Central memory CD8-positive, alpha-beta T cell (primary cell): Measurements from ENCODE around the gene DLX1.

ENCODE experiments used
- ATAC-seq: fragments of 150-1000 bp; cut with Tn5 transposase; replicated peaks from 2 replicates; pipeline ENCODE4 v1.10.0; 2022; ENCODE audit warnings: mild to moderate bottlenecking, moderate FRiP score, moderate number of reproducible peaks; ENCODE audit not compliant: poor library complexity, severe bottlenecking; ENCODE audit errors: extremely low read depth
- DNase-seq, 2 donors: peaks; one replicate each; pipeline ENCODE4 v3.0.0; 2021; ENCODE audit warnings: low spot score in 2 of 2
- H3K27ac Mint-ChIP-seq: one replicate; pipeline ENCODE4 v1.8.0; 2022; ENCODE audit warnings: low read depth, mild to moderate bottlenecking, moderate library complexity, mixed read lengths
- H3K27me3 Mint-ChIP-seq: one replicate; pipeline ENCODE4 v1.8.0; 2022; ENCODE audit warnings: mixed read lengths
- H3K36me3 Mint-ChIP-seq: one replicate; pipeline ENCODE4 v1.8.0; 2022; ENCODE audit warnings: mild to moderate bottlenecking, moderate library complexity, mixed read lengths; ENCODE audit not compliant: insufficient read depth
- H3K4me1 Mint-ChIP-seq: one replicate; pipeline ENCODE4 v1.8.0; 2022; ENCODE audit warnings: mixed read lengths
- H3K4me3 Mint-ChIP-seq: one replicate; pipeline ENCODE4 v1.8.0; 2022; ENCODE audit warnings: mild to moderate bottlenecking, moderate library complexity, mixed read lengths
- H3K9me3 Mint-ChIP-seq: one replicate; pipeline ENCODE4 v1.8.0; 2022; ENCODE audit warnings: mixed read lengths

DLX1 gene

DNA sequence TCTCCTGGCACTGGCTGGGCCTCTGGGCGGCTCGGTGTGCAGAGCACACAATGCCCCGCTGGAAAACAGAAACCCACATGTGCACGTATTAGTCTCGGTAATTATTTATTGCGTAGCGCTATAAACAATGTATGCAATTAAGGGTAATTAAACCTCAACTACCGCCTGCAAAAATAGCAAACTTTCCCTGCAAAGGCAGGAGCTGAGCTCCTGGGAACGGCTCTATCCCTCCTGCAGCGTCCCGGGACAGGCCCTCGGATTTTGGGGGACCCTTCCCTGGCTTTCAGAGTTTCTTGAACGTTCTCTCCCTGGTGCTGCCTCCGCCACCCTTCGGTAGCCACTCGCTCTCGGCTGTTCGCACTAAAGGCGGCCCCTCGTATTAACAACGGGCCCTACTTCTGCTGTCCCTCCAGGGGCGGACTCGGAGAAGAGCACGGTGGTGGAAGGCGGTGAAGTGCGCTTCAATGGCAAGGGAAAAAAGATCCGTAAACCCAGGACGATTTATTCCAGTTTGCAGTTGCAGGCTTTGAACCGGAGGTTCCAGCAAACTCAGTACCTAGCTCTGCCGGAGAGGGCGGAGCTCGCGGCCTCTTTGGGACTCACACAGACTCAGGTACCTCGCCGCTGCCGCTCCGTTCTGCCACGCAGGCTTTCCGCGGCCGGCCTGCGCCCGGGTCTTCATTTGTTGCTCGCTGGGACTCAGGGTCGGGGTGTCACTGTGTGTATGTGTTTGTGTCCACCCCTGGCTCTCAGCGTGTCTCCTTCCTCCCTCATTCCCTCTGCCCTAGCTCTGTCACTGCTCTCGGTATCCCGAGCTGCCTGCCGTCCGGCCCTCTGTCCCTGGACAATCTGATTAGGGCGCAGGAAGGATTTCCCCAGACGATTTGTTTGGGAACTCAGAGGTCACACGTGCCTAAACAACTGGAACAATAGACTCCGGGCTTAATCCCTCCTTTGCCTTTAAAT is 1.2 kb downstream of the DLX1 start:
- H3K4me3 Mint-ChIP-seq: peak overlapping the region; percentile 73
- H3K4me1 Mint-ChIP-seq: peaks cover 39% of the 10 kb centered on the region
- H3K9me3 Mint-ChIP-seq: no peaks in the 10 kb centered on the region
- DNase-seq: peak in 1 of 2 donors; percentile 23
- peak overlapping the region; percentile 73 for H3K27ac Mint-ChIP-seq
- H3K27me3 Mint-ChIP-seq: peaks cover 98% of the 10 kb centered on the region
- H3K36me3 Mint-ChIP-seq: peaks cover 51% of the 10 kb centered on the region
- ATAC-seq: peak; percentile 38

DNA sequence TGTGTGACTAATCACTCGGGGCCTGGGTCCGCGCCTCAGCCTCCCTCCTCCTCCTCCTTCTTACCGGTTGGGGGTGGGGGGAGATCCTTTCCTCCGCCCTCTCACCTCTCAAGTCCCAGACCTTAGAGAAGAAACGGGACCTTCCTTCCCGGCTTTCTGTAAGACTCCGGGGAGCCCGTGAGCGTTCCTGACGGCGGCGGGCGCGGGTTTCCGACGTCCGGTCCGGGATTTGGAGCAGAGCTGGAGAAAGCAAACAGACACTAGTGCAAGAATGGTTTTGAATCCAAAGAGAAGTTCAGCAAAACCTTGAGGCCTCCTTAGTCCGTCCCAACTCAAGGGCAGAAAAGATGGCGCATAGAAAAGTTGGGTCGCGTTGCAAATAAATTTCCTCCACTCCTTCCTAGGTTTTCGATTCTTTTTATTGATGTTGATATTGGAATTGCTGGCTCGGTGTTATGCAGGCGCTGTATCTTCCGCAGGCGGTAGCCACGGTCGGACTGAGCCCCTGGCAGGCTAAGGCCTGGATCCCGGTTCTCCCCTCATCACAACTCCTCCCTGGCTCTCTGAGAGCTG is 2.0 kb downstream of the DLX1 start:
- peak overlapping the region; percentile 73 for H3K4me3 Mint-ChIP-seq
- peak overlapping the region; percentile 73 for H3K27ac Mint-ChIP-seq
- ATAC-seq (no peak), DNase-seq (no peak)
- H3K4me1 Mint-ChIP-seq: peaks cover 39% of the 10 kb centered on the region
- H3K27me3 Mint-ChIP-seq: peaks cover 98% of the 10 kb centered on the region
- H3K9me3 Mint-ChIP-seq: no peaks in the 10 kb centered on the region
- peaks cover 47% of the 10 kb centered on the region for H3K36me3 Mint-ChIP-seq

DNA sequence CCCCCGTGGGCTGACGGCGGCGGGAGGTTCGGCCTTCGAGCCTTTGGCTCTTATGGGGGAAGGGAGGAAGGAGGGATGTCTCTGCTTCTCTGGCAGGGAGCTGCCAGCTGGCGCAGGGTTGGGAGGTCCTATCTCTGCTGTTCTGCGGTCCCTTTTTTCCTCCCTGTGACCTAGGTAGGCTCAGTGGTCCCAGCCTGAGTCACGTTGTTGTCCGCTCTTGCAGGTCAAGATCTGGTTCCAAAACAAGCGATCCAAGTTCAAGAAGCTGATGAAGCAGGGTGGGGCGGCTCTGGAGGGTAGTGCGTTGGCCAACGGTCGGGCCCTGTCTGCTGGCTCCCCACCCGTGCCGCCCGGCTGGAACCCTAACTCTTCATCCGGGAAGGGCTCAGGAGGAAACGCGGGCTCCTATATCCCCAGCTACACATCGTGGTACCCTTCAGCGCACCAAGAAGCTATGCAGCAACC is 2.5 kb downstream of the DLX1 start:
- peaks cover 46% of the 10 kb centered on the region for H3K36me3 Mint-ChIP-seq
- peaks cover 41% of the 10 kb centered on the region for H3K4me1 Mint-ChIP-seq
- DNase-seq: no peak
- no peaks in the 10 kb centered on the region for H3K9me3 Mint-ChIP-seq
- peak overlapping the region; percentile 73 for H3K4me3 Mint-ChIP-seq
- peaks cover 98% of the 10 kb centered on the region for H3K27me3 Mint-ChIP-seq
- H3K27ac Mint-ChIP-seq: peak overlapping the region; percentile 73
- ATAC-seq: no peak

DNA sequence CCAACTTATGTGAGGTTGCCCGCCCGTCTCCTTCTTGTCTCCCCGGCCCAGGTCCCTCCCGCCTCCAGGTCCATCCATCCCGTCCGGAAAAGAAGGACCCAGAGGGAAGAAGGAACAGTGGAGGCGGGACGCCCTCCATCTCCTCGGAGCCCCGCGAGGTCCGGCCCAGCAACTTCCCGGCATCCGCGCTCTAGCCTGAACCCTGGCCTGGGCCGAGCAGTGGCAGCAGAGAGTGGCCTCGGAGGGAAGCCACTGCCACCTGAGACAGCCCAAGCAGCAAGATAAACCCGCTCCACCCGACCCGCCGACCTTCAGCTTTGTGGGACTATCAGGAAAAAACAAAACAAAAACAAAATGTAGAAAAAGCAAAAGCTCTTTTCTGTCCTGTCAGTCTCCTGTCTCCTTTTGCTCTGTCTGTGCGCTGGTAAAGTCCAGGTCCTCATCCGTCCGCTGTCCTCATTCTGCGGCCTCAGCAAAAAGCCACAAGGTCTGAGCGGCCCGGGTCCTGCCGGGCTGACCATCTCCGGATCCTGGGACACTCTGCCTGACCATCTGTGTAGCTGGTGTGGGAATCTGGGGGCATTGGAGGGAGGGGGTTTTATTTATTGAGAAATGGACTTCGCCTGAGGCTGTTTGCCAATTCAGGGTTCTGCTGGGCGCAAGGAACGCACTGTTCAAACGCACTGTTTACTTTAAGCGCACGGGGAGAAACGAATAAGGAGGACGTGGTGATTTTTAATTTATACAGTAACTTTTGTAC is 3.1 kb downstream of the DLX1 start:
- DNase-seq: no peak
- Mint-ChIP-seq H3K27ac (peak overlapping the region; percentile 73), H3K4me3 (peak overlapping the region; percentile 73), H3K4me1 (peaks cover 41% of the 10 kb centered on the region), H3K27me3 (peaks cover 98% of the 10 kb centered on the region), H3K36me3 (peaks cover 48% of the 10 kb centered on the region), H3K9me3 (no peaks in the 10 kb centered on the region)
- no peak for ATAC-seq

DNA sequence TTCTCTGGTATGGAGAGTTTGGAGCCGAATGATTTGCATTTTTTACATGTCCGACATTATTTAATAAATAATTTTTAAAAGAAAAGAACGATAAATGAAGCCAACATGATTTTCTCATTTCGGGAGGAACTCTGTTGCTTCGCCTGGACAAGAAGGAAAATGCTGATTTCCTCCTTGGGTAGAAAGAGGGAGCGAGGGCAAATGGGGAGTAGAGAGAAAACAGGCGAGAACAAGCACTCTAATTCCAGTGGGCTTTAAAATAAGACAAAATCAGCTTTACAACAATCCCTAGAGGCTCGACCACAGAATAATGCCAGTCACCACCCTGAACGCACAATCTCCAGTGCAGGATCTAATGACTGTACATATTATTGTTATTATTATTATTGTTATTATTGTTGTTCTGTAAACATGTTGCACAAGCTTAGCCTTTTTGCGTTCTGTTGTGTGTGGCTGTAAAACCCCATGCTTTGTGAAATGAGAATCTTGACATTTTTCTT is 3.7 kb downstream of the DLX1 start:
- Mint-ChIP-seq H3K4me3 (no peak overlapping the region), H3K27me3 (peaks cover 98% of the 10 kb centered on the region), H3K4me1 (peaks cover 41% of the 10 kb centered on the region), H3K36me3 (peaks cover 44% of the 10 kb centered on the region), H3K27ac (peak overlapping the region; percentile 73), H3K9me3 (no peaks in the 10 kb centered on the region)
- no peak for DNase-seq
- ATAC-seq: no peak

DNA sequence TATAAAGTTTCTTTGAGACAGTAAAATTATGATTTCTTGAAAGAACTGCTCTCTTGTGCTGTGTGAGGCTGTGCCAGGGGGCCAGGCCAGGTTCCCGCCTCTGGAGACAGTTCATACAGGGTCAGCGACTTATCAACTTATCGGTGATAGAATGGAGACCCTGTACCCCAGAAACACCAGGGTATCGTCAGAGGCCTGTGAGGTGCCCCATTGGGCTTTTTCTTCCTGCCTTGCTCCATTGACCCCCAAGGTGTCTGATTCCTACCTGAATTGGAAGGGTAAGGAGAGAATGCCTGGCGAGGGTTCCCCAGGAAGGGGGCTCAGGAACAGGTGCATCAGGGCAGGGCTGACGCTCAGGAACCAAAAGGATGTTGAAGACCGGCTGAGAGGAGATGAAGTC is 4.3 kb downstream of the DLX1 start:
- Mint-ChIP-seq H3K4me3 (no peak overlapping the region), H3K27ac (no peak overlapping the region), H3K4me1 (peaks cover 36% of the 10 kb centered on the region), H3K36me3 (peaks cover 43% of the 10 kb centered on the region), H3K27me3 (peaks cover 95% of the 10 kb centered on the region), H3K9me3 (no peaks in the 10 kb centered on the region)
- no peak for ATAC-seq
- no peak for DNase-seq

DNA sequence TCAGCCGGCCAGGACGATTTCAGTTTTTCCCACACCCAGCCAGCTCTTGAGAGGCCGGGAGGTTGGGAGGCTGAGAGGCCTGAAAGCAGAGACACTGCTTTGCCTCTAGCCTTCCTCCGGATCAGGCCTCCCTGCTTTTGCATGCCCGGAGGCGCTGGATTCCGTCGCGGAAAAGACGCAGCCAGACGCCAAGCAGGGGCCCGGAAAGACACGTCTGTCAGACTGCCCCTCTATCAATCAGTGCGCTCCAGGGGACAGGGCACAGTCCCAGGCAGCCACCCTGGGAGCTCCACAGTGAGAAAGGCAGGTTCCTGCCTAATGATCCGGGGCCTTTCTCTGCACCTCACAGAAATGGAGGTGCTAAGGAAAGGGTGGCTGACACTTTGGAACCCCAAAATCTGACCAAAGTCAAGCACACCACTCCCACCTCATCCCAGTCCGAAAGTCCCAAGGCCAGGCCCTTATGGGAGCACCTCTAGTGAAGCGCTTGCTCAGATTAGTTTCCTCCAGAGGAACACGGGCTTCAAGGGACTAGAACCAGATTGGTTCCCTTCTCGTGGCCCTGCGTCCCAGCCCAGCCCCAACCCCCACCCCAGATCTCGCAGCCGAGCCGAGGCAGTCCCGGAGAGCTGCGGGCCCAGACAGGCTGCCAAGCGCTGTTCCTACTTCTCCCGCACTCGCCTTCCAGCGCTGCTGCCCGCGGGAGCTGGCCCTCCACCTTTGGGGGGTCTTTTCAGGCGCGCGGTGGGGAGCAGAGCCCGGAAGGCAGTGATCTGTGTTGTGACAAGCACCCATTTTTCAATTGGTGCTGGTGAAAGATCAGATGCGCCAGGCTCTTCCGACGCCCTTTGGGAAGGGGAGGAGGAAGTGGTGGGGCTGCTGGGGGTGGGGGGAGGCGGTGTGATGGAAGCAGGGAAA is 5.0 kb downstream of the DLX1 start:
- ATAC-seq: no peak
- Mint-ChIP-seq H3K27ac (peak overlapping the region; percentile 22), H3K36me3 (peaks cover 40% of the 10 kb centered on the region)

DNA sequence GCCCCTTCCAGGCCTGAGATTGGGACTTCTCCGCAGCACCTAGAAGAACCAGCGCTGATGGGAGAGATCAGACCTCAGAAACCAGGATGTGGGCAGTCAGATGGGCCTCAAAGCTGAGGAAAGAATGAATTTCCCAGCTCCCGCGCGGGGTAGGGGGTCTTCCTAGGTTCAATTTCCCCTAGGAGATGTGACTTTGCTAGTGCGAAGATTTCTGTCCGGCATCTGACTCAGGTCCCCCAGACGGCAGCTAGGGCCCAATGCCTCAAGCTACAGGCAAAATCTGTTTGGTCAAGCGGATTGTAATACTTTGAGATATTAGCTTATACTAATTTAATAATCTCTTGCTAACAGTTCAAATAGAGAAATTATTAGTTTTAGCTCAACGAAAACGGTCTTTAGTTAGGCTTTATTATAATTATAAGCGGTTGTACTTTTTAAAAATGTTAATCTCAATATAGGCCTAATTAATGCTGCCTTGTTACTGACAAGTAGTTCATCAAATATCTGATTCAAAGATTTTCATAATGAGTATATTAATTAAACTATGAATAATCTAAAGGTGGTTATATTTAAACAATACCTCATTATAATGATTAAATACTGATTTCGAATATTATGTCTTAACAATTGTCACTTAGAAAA is 5.8 kb downstream of the DLX1 start:
- ATAC-seq (no peak), DNase-seq (no peak)
- H3K36me3 Mint-ChIP-seq: peaks cover 42% of the 10 kb centered on the region
- no peak overlapping the region for H3K27ac Mint-ChIP-seq
- H3K9me3 Mint-ChIP-seq: no peaks in the 10 kb centered on the region
- no peak overlapping the region for H3K4me3 Mint-ChIP-seq
- H3K4me1 Mint-ChIP-seq: peaks cover 32% of the 10 kb centered on the region
- H3K27me3 Mint-ChIP-seq: peaks cover 93% of the 10 kb centered on the region

More for the DNA sequence above, 5.0 kb downstream of the DLX1 start:
- H3K4me1 Mint-ChIP-seq: peaks cover 32% of the 10 kb centered on the region
- DNase-seq: no peak
- H3K9me3 Mint-ChIP-seq: no peaks in the 10 kb centered on the region
- no peak overlapping the region for H3K4me3 Mint-ChIP-seq
- H3K27me3 Mint-ChIP-seq: peaks cover 93% of the 10 kb centered on the region

DNA sequence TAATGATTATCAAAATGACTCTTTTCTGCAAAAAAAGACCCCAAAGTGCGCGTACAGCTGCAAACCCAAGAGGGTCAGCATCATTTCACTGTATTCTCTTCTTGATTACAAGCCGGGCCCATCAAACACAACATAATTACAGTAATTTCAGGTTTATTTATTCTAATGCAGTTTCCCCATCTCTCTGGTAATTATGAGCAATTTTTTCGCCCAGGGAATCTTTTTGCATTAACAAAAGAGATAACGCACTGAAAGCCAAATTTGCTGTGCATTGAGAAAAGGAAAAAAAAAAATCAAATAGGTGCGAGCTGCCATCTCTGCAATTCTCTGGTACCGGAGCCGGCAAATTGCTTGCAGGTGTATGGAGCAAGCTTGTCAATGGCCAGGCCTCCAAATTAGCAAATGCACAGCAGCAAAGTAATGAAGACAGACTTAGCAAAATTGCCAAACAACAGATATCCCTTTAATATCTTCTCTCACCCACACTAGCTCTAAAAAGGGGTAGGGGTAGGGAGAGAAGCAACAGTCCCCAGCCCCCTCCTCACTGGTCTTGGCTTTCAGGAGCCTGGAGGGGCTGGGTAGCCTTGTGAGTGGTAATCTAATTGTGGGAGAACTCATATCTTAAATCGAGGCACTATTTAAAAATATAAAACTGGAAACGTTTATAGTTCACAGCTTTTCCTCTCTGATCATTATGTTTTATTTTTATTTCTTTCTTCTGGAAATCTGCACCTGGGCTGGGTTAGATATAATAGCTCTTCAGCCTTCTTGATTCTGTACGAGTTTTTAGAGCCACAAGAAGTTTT is 6.7 kb downstream of the DLX1 start:
- peaks cover 35% of the 10 kb centered on the region for H3K36me3 Mint-ChIP-seq
- H3K27me3 Mint-ChIP-seq: peaks cover 93% of the 10 kb centered on the region
- no peak overlapping the region for H3K27ac Mint-ChIP-seq
- DNase-seq (no peak), ATAC-seq (no peak)
- H3K4me1 Mint-ChIP-seq: peaks cover 41% of the 10 kb centered on the region
- H3K9me3 Mint-ChIP-seq: no peaks in the 10 kb centered on the region
- no peak overlapping the region for H3K4me3 Mint-ChIP-seq

DNA sequence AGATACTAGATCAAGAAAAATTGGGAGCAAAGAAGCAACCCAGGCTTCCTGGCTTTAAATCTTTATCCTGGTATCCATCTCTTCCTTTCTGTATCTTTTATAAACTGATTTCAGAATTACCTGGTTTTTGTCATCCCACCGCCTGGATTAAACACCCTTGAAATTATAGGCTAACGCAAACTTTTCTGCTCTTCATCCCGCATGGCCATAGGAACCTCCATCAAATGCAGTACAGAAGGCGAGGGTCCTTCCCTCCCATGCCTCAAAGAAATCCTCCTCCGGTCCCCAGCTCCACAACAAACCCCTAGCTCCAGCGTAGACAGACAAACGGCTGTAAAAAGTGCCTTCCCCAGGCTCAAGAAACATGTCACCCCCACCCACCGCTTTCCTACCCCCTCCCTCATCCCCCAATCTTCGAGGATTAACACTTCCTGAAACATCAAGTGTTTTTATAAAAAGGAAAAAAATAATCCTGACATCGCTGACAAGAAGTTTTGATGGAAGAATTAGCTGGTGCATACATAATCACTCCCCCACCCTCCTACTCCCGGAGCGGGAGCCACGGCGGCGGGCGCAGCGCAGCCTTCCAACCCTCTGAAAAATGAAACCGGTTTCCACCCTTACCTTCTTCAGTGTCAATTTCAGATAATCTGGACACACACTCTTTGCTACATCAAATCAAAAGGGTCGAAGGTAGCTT is 7.6 kb downstream of the DLX1 start:
- DNase-seq: no peak
- Mint-ChIP-seq H3K27me3 (peaks cover 93% of the 10 kb centered on the region), H3K4me3 (no peak overlapping the region), H3K9me3 (no peaks in the 10 kb centered on the region), H3K36me3 (peaks cover 27% of the 10 kb centered on the region), H3K4me1 (peaks cover 35% of the 10 kb centered on the region), H3K27ac (no peak overlapping the region)
- no peak for ATAC-seq
